NAMALWA (cell line): ENCODE measurements around the gene DENND4C.
"Not testable (repeated sequence)": the region's sequence is repeated elsewhere in the genome, so short reads cannot be mapped to it uniquely, and the experiment has no call there.

Experiments used
- DNase-seq: peaks from one replicate; pipeline ENCODE4 v3.0.0-alpha.2; 2015; ENCODE audit warnings: low spot score

DENND4C gene

DNA sequence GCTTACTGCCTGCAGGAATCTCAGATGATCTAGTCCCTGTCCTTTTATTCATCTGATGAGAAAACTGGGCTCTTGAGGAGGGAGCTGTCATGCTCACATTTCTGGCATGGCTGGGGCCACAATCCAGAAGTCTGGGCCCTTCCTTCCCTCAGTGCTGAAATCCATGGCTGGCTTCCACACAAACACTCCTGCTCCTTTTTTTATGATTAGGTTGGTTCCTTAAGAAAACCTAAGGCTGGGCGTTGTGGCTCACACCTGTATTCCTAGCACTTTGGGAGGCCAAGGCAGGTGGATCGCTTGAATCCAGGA lies 179.7 kb downstream of the DENND4C start:
- DNase-seq: no peak

GRCh38 chr9:19410594-19410993 lies 180.1 kb downstream of the DENND4C start:
- DNase-seq: no peak

- DNase-seq: no peak
Measured at GRCh38 chr9:19411316-19411715, 180.8 kb downstream of the DENND4C start.

DNA sequence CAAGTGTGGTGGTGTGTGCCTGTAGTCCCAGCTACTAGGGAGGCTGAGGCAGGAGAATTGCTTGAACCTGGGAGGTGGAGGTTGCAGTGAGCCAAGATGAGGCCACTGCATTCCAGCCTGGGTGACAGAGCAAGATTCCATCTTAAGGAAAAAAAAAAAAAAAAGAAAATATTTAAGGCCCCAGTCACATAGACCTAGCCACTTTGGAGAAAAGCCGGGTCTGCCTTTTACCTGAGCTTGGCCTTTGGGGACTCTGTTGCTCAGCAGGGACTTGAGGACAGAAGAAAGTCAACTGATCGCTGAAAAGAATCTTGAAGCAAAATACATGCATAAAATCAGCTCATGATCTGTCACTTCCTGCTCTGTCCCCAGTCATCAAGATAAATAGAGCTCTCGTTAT lies 183.0 kb downstream of the DENND4C start:
- not testable (repeated sequence) for DNase-seq

DNA sequence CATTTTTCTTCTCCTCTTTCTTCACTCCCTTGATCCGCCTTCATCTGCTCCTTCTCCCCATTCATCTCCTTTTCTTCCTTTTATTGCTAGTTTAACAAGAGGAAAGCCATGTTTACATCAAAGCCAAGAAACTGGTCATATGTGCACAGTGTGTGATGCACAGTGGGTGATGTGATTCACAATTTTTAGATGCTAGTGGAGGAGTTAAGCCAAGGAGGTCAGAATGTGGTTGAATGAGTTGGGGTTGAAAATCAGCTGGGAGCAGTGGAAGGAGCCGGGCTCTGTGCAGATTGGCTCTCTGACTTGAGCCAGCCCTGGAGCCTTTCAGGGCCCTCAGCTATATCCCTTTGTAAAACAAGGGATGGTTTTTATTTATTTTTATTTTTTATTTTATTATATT lies 185.7 kb downstream of the DENND4C start:
- no peak for DNase-seq

DNA sequence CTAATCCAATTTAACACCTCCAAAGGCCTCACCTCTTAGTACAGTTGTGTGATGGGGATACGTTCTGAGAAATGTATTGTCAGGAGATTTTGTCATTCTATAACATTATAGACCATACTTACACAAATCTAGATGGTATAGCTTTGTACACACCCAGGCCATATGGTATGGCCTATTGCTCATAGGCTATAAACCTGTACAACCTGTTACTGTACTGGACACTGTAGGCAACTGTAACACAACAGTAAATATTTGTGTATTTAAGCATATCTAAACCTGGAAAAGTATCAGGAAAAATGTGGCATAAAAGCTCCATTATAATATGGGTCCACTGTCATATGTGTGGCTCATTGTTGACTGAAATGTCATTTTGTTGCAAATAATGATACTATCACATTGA lies 190.4 kb downstream of the DENND4C start:
- no peak for DNase-seq
